ENCODE data around the gene SNCG.
"Not testable (repeated sequence)": the region's sequence is repeated elsewhere in the genome, so short reads cannot be mapped to it uniquely, and the experiment has no call there.

The SNCG gene

GRCh38 chr10:86945361-86946212 lies 12.8 kb upstream of the SNCG start:
- no peak for DNase-seq

- DNase-seq, result no peak
Measured at GRCh38 chr10:86946213-86947155, 11.9 kb upstream of the SNCG start.

GRCh38 chr10:86947806-86948205 lies 10.6 kb upstream of the SNCG start:
- not testable (repeated sequence) for DNase-seq

- DNase-seq, result peak in 1 of 2 donors; percentile 18
Measured at GRCh38 chr10:86950349-86950748, 8.1 kb upstream of the SNCG start.

GRCh38 chr10:86951184-86951761 lies 7.1 kb upstream of the SNCG start:
- no peak for DNase-seq

- no peak for DNase-seq
Measured at GRCh38 chr10:86952106-86952505, 6.3 kb upstream of the SNCG start.

GRCh38 chr10:86952697-86953096 lies 5.7 kb upstream of the SNCG start:
- not testable (repeated sequence) for DNase-seq

GRCh38 chr10:86953747-86954680 lies 4.4 kb upstream of the SNCG start:
- DNase-seq, result no peak

- DNase-seq, result no peak
Measured at GRCh38 chr10:86954681-86955500, 3.5 kb upstream of the SNCG start.

- no peak for DNase-seq
Measured at GRCh38 chr10:86955501-86956194, 2.8 kb upstream of the SNCG start.

GRCh38 chr10:86956195-86956847 lies 2.1 kb upstream of the SNCG start:
- no peak for DNase-seq

- no peak for DNase-seq
Measured at GRCh38 chr10:86956848-86957448, 1.5 kb upstream of the SNCG start.

GRCh38 chr10:86957471-86958115 lies 806 bp upstream of the SNCG start, which contains the start of gene MMRN2:
TSS of gene MMRN2 (minus strand) at chr10:86957615. CDS start at chr10:86957541, 74 bp downstream.
- DNase-seq, result no peak

GRCh38 chr10:86958901-86959736 lies 720 bp downstream of the SNCG start:
- no peak for DNase-seq

- DNase-seq, result no peak
Measured at GRCh38 chr10:86959737-86960002, 1.3 kb downstream of the SNCG start.

GRCh38 chr10:86960003-86960862 lies 1.8 kb downstream of the SNCG start:
- peak; percentile 35 to 64 for DNase-seq

- DNase-seq, result no peak
Measured at GRCh38 chr10:86960863-86961434, 2.5 kb downstream of the SNCG start.

Measured in CD4-positive, alpha-beta T cell treated with Interleukin-1 beta for 1 hour (primary cell).